Measurements from ENCODE around the gene TULP4.

DNA sequence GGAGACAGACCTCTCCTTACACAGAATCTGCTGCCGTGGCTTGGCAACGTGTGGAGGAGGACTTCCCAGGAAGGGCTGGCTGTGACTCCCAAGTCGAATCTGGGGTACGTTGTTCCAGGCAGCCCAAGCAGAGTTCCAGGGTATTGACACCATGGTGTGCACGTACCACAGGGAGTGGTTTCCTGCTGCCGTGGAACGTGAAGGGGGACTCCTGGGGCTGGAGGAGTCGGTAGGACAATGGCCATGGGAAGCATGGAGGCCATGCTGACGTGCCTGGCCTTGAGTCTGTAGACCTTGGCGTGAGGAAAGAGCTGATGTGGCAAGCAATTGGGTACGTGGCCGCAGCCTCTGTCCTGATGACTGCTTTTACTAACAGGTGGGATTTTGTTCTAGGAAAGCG, 119.3 kb downstream of the TULP4 start:
- TF ChIP-seq, protein P1, sequence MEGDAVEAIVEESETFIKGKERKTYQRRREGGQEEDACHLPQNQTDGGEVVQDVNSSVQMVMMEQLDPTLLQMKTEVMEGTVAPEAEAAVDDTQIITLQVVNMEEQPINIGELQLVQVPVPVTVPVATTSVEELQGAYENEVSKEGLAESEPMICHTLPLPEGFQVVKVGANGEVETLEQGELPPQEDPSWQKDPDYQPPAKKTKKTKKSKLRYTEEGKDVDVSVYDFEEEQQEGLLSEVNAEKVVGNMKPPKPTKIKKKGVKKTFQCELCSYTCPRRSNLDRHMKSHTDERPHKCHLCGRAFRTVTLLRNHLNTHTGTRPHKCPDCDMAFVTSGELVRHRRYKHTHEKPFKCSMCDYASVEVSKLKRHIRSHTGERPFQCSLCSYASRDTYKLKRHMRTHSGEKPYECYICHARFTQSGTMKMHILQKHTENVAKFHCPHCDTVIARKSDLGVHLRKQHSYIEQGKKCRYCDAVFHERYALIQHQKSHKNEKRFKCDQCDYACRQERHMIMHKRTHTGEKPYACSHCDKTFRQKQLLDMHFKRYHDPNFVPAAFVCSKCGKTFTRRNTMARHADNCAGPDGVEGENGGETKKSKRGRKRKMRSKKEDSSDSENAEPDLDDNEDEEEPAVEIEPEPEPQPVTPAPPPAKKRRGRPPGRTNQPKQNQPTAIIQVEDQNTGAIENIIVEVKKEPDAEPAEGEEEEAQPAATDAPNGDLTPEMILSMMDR (IDR thresholded peaks at IDR 0.05): no peak
- TF ChIP-seq POLR2A (IDR thresholded peaks at IDR 0.05): no peak
